Natural killer cell treated with Interleukin-12 subunit alpha and Interleukin-12 subunit beta and Interleukin-15 and Interleukin-18, amount 100 ng/mL, for 72 hours (primary cell): ENCODE results near the gene BMP6. TPM values are rescaled to one million over a fixed set of nuclear protein-coding genes. Genes with fewer than 3 reads are reported as not detected.

Source experiments
- ATAC-seq, 2 donors: fragments of 150-1000 bp; cut with Tn5 transposase in 1 of 2; sonication (Bioruptor Pico), chemical (Tn5 transposase) in 1 of 2; 2 replicates each; pipeline ENCODE4 v1.10.0; 2021
- DNase-seq: peaks from one replicate; pipeline ENCODE4 v3.0.0; 2022; ENCODE audit warnings: low spot score
- H3K27ac Mint-ChIP-seq, 2 donors: 1 replicate in 1 of 2; 2 replicates in 1 of 2; pipeline ENCODE4 v1.8.0; 2022; ENCODE audit warnings: mixed read lengths in 2 of 2, mild to moderate bottlenecking in 1 of 2, moderate library complexity in 1 of 2
- H3K27me3 Mint-ChIP-seq, 2 donors: 1 replicate in 1 of 2; 2 replicates in 1 of 2; pipeline ENCODE4 v1.8.0; 2022; ENCODE audit warnings: mixed read lengths in 2 of 2
- H3K36me3 Mint-ChIP-seq: one replicate; pipeline ENCODE4 v1.8.0; 2022; ENCODE audit warnings: mixed read lengths
- H3K4me1 Mint-ChIP-seq, 2 donors: 1 replicate in 1 of 2; 2 replicates in 1 of 2; pipeline ENCODE4 v1.8.0; 2022; ENCODE audit warnings: low read depth in 2 of 2, mixed read lengths in 2 of 2, mild to moderate bottlenecking in 1 of 2
- H3K4me3 Mint-ChIP-seq: one replicate; pipeline ENCODE4 v1.8.0; 2022; ENCODE audit warnings: mixed read lengths
- H3K9me3 Mint-ChIP-seq: 2 replicates; pipeline ENCODE4 v1.8.0; 2022; ENCODE audit warnings: mixed read lengths
- total RNA-seq, 2 donors: library from RNA; stranded (reverse); gene quantifications; one replicate each; pipeline ENCODE4 v1.2.3, GENCODE V29; 2022

BMP6 gene
- total RNA-seq, 2 donors from 2014 or later = not detected

- ATAC-seq = no peak
- Mint-ChIP-seq H3K27me3 (peaks cover 2 to 34% of the 10 kb centered on the region in 2 donors), H3K4me3 (no peak overlapping the region), H3K36me3 (no peaks in the 10 kb centered on the region), H3K4me1 (no peaks in the 10 kb centered on the region), H3K27ac (no peak overlapping the region), H3K9me3 (no peaks in the 10 kb centered on the region)
- no peak for DNase-seq
Observed at GRCh38 chr6:7819431-7820015, 93.6 kb downstream of the BMP6 start.

- H3K4me3 Mint-ChIP-seq = no peak overlapping the region
- peaks cover 2 to 37% of the 10 kb centered on the region in 2 donors for H3K27me3 Mint-ChIP-seq
- ATAC-seq = no peak
- H3K4me1 Mint-ChIP-seq = no peaks in the 10 kb centered on the region
- DNase-seq = no peak
- H3K27ac Mint-ChIP-seq = no peak overlapping the region
- H3K9me3 Mint-ChIP-seq = no peaks in the 10 kb centered on the region
- H3K36me3 Mint-ChIP-seq = no peaks in the 10 kb centered on the region
Observed at GRCh38 chr6:7820288-7820835, 94.5 kb downstream of the BMP6 start.

- Mint-ChIP-seq H3K36me3 (no peaks in the 10 kb centered on the region), H3K4me3 (no peak overlapping the region), H3K27ac (no peak overlapping the region), H3K4me1 (no peaks in the 10 kb centered on the region), H3K27me3 (peaks cover 5 to 37% of the 10 kb centered on the region in 2 donors), H3K9me3 (no peaks in the 10 kb centered on the region)
- ATAC-seq (no peak), DNase-seq (no peak)
Observed at GRCh38 chr6:7821426-7821825, 95.5 kb downstream of the BMP6 start.

- peaks cover 5 to 43% of the 10 kb centered on the region in 2 donors for H3K27me3 Mint-ChIP-seq
- no peak for ATAC-seq
- no peak overlapping the region for H3K27ac Mint-ChIP-seq
- no peak overlapping the region for H3K4me3 Mint-ChIP-seq
- H3K4me1 Mint-ChIP-seq = no peaks in the 10 kb centered on the region
- no peak for DNase-seq
- H3K9me3 Mint-ChIP-seq = no peaks in the 10 kb centered on the region
- H3K36me3 Mint-ChIP-seq = no peaks in the 10 kb centered on the region
Observed at GRCh38 chr6:7823552-7823951, 97.7 kb downstream of the BMP6 start.

GRCh38 chr6:7825986-7826385 is 100.1 kb downstream of the BMP6 start:
- H3K9me3 Mint-ChIP-seq = no peaks in the 10 kb centered on the region
- no peaks in the 10 kb centered on the region for H3K4me1 Mint-ChIP-seq
- no peak overlapping the region for H3K4me3 Mint-ChIP-seq
- ATAC-seq (peak in 1 of 2 donors; percentile 40), DNase-seq (no peak)
- no peaks in the 10 kb centered on the region for H3K36me3 Mint-ChIP-seq
- H3K27me3 Mint-ChIP-seq = peaks cover 11 to 45% of the 10 kb centered on the region in 2 donors
- H3K27ac Mint-ChIP-seq = no peak overlapping the region

- Mint-ChIP-seq H3K36me3 (no peaks in the 10 kb centered on the region), H3K4me3 (no peak overlapping the region), H3K27ac (no peak overlapping the region), H3K9me3 (no peaks in the 10 kb centered on the region), H3K4me1 (no peaks in the 10 kb centered on the region), H3K27me3 (peaks cover 14 to 48% of the 10 kb centered on the region in 2 donors)
- no peak for DNase-seq
- ATAC-seq = no peak
Observed at GRCh38 chr6:7827142-7827541, 101.2 kb downstream of the BMP6 start.

- H3K27ac Mint-ChIP-seq = no peak overlapping the region
- DNase-seq (no peak), ATAC-seq (no peak)
- no peak overlapping the region for H3K4me3 Mint-ChIP-seq
- H3K36me3 Mint-ChIP-seq = no peaks in the 10 kb centered on the region
- H3K27me3 Mint-ChIP-seq = peaks cover 14 to 54% of the 10 kb centered on the region in 2 donors
- no peaks in the 10 kb centered on the region for H3K9me3 Mint-ChIP-seq
- no peaks in the 10 kb centered on the region for H3K4me1 Mint-ChIP-seq
Observed at GRCh38 chr6:7828124-7828523, 102.2 kb downstream of the BMP6 start.

GRCh38 chr6:7832904-7833750 is 107.2 kb downstream of the BMP6 start:
- Mint-ChIP-seq H3K4me3 (no peak overlapping the region), H3K9me3 (no peaks in the 10 kb centered on the region), H3K27ac (no peak overlapping the region), H3K36me3 (no peaks in the 10 kb centered on the region), H3K27me3 (peaks cover 18 to 30% of the 10 kb centered on the region in 2 donors), H3K4me1 (no peaks in the 10 kb centered on the region)
- DNase-seq (no peak), ATAC-seq (no peak)

- H3K4me1 Mint-ChIP-seq = no peaks in the 10 kb centered on the region
- no peak overlapping the region for H3K27ac Mint-ChIP-seq
- peaks cover 18 to 30% of the 10 kb centered on the region in 2 donors for H3K27me3 Mint-ChIP-seq
- no peak overlapping the region for H3K4me3 Mint-ChIP-seq
- DNase-seq (no peak), ATAC-seq (no peak)
- H3K36me3 Mint-ChIP-seq = no peaks in the 10 kb centered on the region
- no peaks in the 10 kb centered on the region for H3K9me3 Mint-ChIP-seq
Observed at GRCh38 chr6:7833751-7834070, 107.8 kb downstream of the BMP6 start.

GRCh38 chr6:7836371-7837026 is 110.6 kb downstream of the BMP6 start:
- DNase-seq (no peak), ATAC-seq (no peak)
- no peak overlapping the region for H3K4me3 Mint-ChIP-seq
- H3K36me3 Mint-ChIP-seq = no peaks in the 10 kb centered on the region
- peaks cover 13 to 21% of the 10 kb centered on the region in 2 donors for H3K27me3 Mint-ChIP-seq
- H3K4me1 Mint-ChIP-seq = no peaks in the 10 kb centered on the region
- H3K27ac Mint-ChIP-seq = no peak overlapping the region
- no peaks in the 10 kb centered on the region for H3K9me3 Mint-ChIP-seq

- H3K36me3 Mint-ChIP-seq = no peaks in the 10 kb centered on the region
- no peaks in the 10 kb centered on the region for H3K4me1 Mint-ChIP-seq
Observed at GRCh38 chr6:7841781-7842468, 116.0 kb downstream of the BMP6 start.

GRCh38 chr6:7846966-7847818 is 121.3 kb downstream of the BMP6 start:
- Mint-ChIP-seq H3K4me1 (no peaks in the 10 kb centered on the region), H3K27me3 (peaks cover 0 to 9% of the 10 kb centered on the region in 2 donors), H3K36me3 (no peaks in the 10 kb centered on the region), H3K4me3 (no peak overlapping the region), H3K9me3 (no peaks in the 10 kb centered on the region), H3K27ac (no peak overlapping the region)
- ATAC-seq = no peak
- no peak for DNase-seq

More at GRCh38 chr6:7841781-7842468, 116.0 kb downstream of the BMP6 start:
- Mint-ChIP-seq H3K4me3 (no peak overlapping the region), H3K27ac (no peak overlapping the region), H3K27me3 (peaks cover 7% of the 10 kb centered on the region in 2 donors), H3K9me3 (no peaks in the 10 kb centered on the region)
- ATAC-seq (no peak), DNase-seq (no peak)

- ATAC-seq (no peak), DNase-seq (no peak)
- Mint-ChIP-seq H3K27me3 (peaks cover 0 to 9% of the 10 kb centered on the region in 2 donors), H3K27ac (no peak overlapping the region), H3K36me3 (no peaks in the 10 kb centered on the region), H3K4me1 (no peaks in the 10 kb centered on the region), H3K9me3 (no peaks in the 10 kb centered on the region), H3K4me3 (no peak overlapping the region)
Observed at GRCh38 chr6:7848229-7848628, 122.3 kb downstream of the BMP6 start.
